Mesenchymal stem cell (in vitro differentiated cells and primary cell): ENCODE data around the gene CEP112.
A peak's percentile ranks its signal among the peaks of the same experiment; 100 is the strongest.

Source experiments
- DNase-seq: peaks from one replicate; pipeline ENCODE4 v3.0.0-alpha.2; 2013
- H2AFZ ChIP-seq: one replicate; pipeline ENCODE4 v1.6.1; 2013; ENCODE audit warnings: low read depth, mild to moderate bottlenecking, control low read depth, inconsistent platforms, low read length, moderate library complexity
- H2AK5ac ChIP-seq: 2 replicates; pipeline ENCODE4 v1.6.1; 2013; ENCODE audit warnings: low read length, moderate library complexity, mild to moderate bottlenecking, inconsistent platforms; ENCODE audit not compliant: severe bottlenecking
- H2BK120ac ChIP-seq: one replicate; pipeline ENCODE4 v1.6.1; 2013; ENCODE audit warnings: low read depth, mild to moderate bottlenecking, inconsistent platforms, low read length, moderate library complexity
- H2BK12ac ChIP-seq, 2 experiments: one replicate each; pipeline ENCODE4 v1.6.1; 2013; ENCODE audit warnings: inconsistent platforms in 2 of 2, low read length in 2 of 2, mild to moderate bottlenecking in 2 of 2, moderate library complexity in 2 of 2, control low read depth in 1 of 2
- H2BK15ac ChIP-seq: one replicate; pipeline ENCODE4 v1.6.1; 2013; ENCODE audit warnings: mild to moderate bottlenecking, low read depth, inconsistent platforms; ENCODE audit not compliant: poor library complexity, severe bottlenecking
- H2BK5ac ChIP-seq: 2 replicates; pipeline ENCODE4 v1.6.1; 2013; ENCODE audit warnings: low read depth, mild to moderate bottlenecking, low read length, control low read depth, inconsistent platforms; ENCODE audit not compliant: poor library complexity, severe bottlenecking
- H3K14ac ChIP-seq, 2 experiments: one replicate each; pipeline ENCODE4 v1.6.1; 2013; ENCODE audit warnings: inconsistent platforms in 2 of 2, low read length in 2 of 2, control low read depth in 1 of 2, mild to moderate bottlenecking in 1 of 2, moderate library complexity in 1 of 2
- H3K18ac ChIP-seq, 2 experiments: one replicate each; pipeline ENCODE4 v1.6.1; 2013; ENCODE audit warnings: inconsistent platforms in 2 of 2, low read length in 2 of 2, control low read depth in 1 of 2, low read depth in 1 of 2, mild to moderate bottlenecking in 1 of 2
- H3K23ac ChIP-seq, 2 experiments: one replicate each; pipeline ENCODE4 v1.6.1; 2013; ENCODE audit warnings: inconsistent platforms in 2 of 2, low read length in 2 of 2, mild to moderate bottlenecking in 2 of 2, moderate library complexity in 2 of 2, control low read depth in 1 of 2
- H3K27ac ChIP-seq: 2 replicates; pipeline ENCODE4 v1.5.1; 2013; ENCODE audit warnings: mild to moderate bottlenecking, moderate library complexity, low read length, control low read depth, inconsistent platforms; ENCODE audit not compliant: poor library complexity, severe bottlenecking
- H3K27me3 ChIP-seq, 2 experiments: 2 replicates each; pipeline versions ENCODE4 v1.6.1 to v1.7.0; 2013; ENCODE audit warnings: low read length in 2 of 2, mild to moderate bottlenecking in 2 of 2, moderate library complexity in 2 of 2, control low read depth in 1 of 2, inconsistent platforms in 1 of 2; ENCODE audit not compliant: control insufficient read depth in 1 of 2, insufficient read depth in 1 of 2
- H3K36me3 ChIP-seq, 2 experiments: 2 replicates each; pipeline versions ENCODE4 v1.6.1 to v1.7.0; 2013; ENCODE audit warnings: low read length in 2 of 2, control low read depth in 1 of 2, inconsistent platforms in 1 of 2, low read depth in 1 of 2, mild to moderate bottlenecking in 1 of 2; ENCODE audit not compliant: insufficient read depth in 2 of 2, control insufficient read depth in 1 of 2
- H3K4ac ChIP-seq, 2 experiments: one replicate each; pipeline ENCODE4 v1.6.1; 2013; ENCODE audit warnings: inconsistent platforms in 2 of 2, low read length in 2 of 2, mild to moderate bottlenecking in 2 of 2, moderate library complexity in 2 of 2, control low read depth in 1 of 2, low read depth in 1 of 2
- H3K4me1 ChIP-seq: 2 replicates; pipeline ENCODE4 v1.6.1; 2013; ENCODE audit warnings: low read depth, low read length, control low read depth; ENCODE audit not compliant: control insufficient read depth, insufficient read depth
- H3K4me2 ChIP-seq: 2 replicates; pipeline ENCODE4 v1.6.1; 2013; ENCODE audit warnings: low read length, mild to moderate bottlenecking, inconsistent platforms; ENCODE audit not compliant: poor library complexity, severe bottlenecking
- H3K4me3 ChIP-seq, 2 experiments: 2 replicates each; pipeline versions ENCODE4 v1.5.1 to v1.7.0; 2013; ENCODE audit warnings: low read length in 2 of 2, mild to moderate bottlenecking in 2 of 2, control low read depth in 1 of 2, low read depth in 1 of 2; ENCODE audit not compliant: insufficient read depth in 1 of 2
- H3K79me1 ChIP-seq: replicated peaks from 2 replicates; pipeline ENCODE4 v1.6.1; 2013; ENCODE audit warnings: mild to moderate bottlenecking, control low read depth, low read length, inconsistent platforms; ENCODE audit not compliant: poor library complexity, severe bottlenecking
- H3K9ac ChIP-seq: 2 replicates; pipeline ENCODE4 v1.7.0; 2013; ENCODE audit warnings: mild to moderate bottlenecking, low read length, moderate library complexity
- H3K9me3 ChIP-seq: 2 replicates; pipeline ENCODE4 v1.7.0; 2013; ENCODE audit warnings: mild to moderate bottlenecking, low read length; ENCODE audit not compliant: control insufficient read depth
- H4K8ac ChIP-seq: one replicate; pipeline ENCODE4 v1.6.1; 2013; ENCODE audit warnings: inconsistent platforms, mild to moderate bottlenecking, low read length, moderate library complexity
- H4K91ac ChIP-seq: one replicate; pipeline ENCODE4 v1.6.1; 2013; ENCODE audit warnings: mild to moderate bottlenecking, low read length, inconsistent platforms
- WGBS: methylation state at CpG from one replicate; pipeline ENCODE4 v1.1.7; 2013; ENCODE audit warnings: mixed read lengths; 5-methylcytosine and 5-hydroxymethylcytosine counted together

The CEP112 gene

GRCh38 chr17:65886315-65887245 is 305.4 kb downstream of the CEP112 start:
- Histone ChIP-seq H3K27me3 (no peaks in the 10 kb centered on the region), H3K9me3 (no peaks in the 10 kb centered on the region), H4K8ac (no peak overlapping the region), H3K79me1 (no peaks in the 10 kb centered on the region), H3K4ac (no peak overlapping the region), H3K27ac (no peak overlapping the region), H3K23ac (no peak overlapping the region), H4K91ac (no peak overlapping the region), H3K18ac (no peak overlapping the region), H2AFZ (no peak overlapping the region), H3K4me3 (peak overlapping the region in 1 of 2 experiments; percentile 3), H2BK12ac (no peak overlapping the region), H2BK120ac (no peak overlapping the region), H3K14ac (no peak overlapping the region), H3K4me2 (no peak overlapping the region), H2BK15ac (no peak overlapping the region), H2BK5ac (no peak overlapping the region), H2AK5ac (no peak overlapping the region), H3K9ac (peak overlapping the region; percentile 42), H3K36me3 (no peaks in the 10 kb centered on the region), H3K4me1 (no peaks in the 10 kb centered on the region)
- WGBS: 100% methylated on average over 2 of the region's 6 CpGs
- no peak for DNase-seq

- H3K9ac ChIP-seq: peak overlapping the region; percentile 42
- no peak overlapping the region for H2BK12ac ChIP-seq
- H3K36me3 ChIP-seq: no peaks in the 10 kb centered on the region
- no peak overlapping the region for H3K18ac ChIP-seq
- no peak overlapping the region for H3K23ac ChIP-seq
- H2BK120ac ChIP-seq: no peak overlapping the region
- H3K4me2 ChIP-seq: no peak overlapping the region
- H3K79me1 ChIP-seq: no peaks in the 10 kb centered on the region
- H3K4me3 ChIP-seq: peak overlapping the region in 1 of 2 experiments; percentile 3
- H3K9me3 ChIP-seq: no peaks in the 10 kb centered on the region
- DNase-seq: no peak
- H3K4ac ChIP-seq: no peak overlapping the region
- H4K8ac ChIP-seq: no peak overlapping the region
- H3K14ac ChIP-seq: no peak overlapping the region
- no peaks in the 10 kb centered on the region for H3K27me3 ChIP-seq
- no peak overlapping the region for H3K27ac ChIP-seq
- no peaks in the 10 kb centered on the region for H3K4me1 ChIP-seq
- H2BK15ac ChIP-seq: no peak overlapping the region
- no peak overlapping the region for H2AFZ ChIP-seq
- no peak overlapping the region for H4K91ac ChIP-seq
- no peak overlapping the region for H2AK5ac ChIP-seq
- no peak overlapping the region for H2BK5ac ChIP-seq
- WGBS: 99% methylated on average over 5 of the region's 6 CpGs
Measured at GRCh38 chr17:65885541-65886312, 306.2 kb downstream of the CEP112 start.

- Histone ChIP-seq H3K79me1 (no peaks in the 10 kb centered on the region), H4K91ac (no peak overlapping the region), H3K4me3 (no peak overlapping the region), H4K8ac (no peak overlapping the region), H3K23ac (peak overlapping the region in 1 of 2 experiments; percentile 70), H3K4ac (no peak overlapping the region), H2BK15ac (no peak overlapping the region), H3K9ac (no peak overlapping the region), H2AFZ (no peak overlapping the region), H3K4me2 (no peak overlapping the region), H3K14ac (no peak overlapping the region), H2BK12ac (no peak overlapping the region), H2BK120ac (no peak overlapping the region), H3K27ac (no peak overlapping the region), H2AK5ac (no peak overlapping the region), H3K36me3 (no peaks in the 10 kb centered on the region), H3K18ac (no peak overlapping the region), H3K4me1 (no peaks in the 10 kb centered on the region), H2BK5ac (no peak overlapping the region), H3K9me3 (peaks cover 7% of the 10 kb centered on the region), H3K27me3 (no peaks in the 10 kb centered on the region)
- 44% methylated on average over 3 of the region's 4 CpGs for WGBS
- no peak for DNase-seq
Measured at GRCh38 chr17:65876985-65877384, 314.9 kb downstream of the CEP112 start.

GRCh38 chr17:65868881-65869280 is 323.1 kb downstream of the CEP112 start:
- no peak for DNase-seq
- H2AK5ac ChIP-seq: no peak overlapping the region
- no peak overlapping the region for H3K18ac ChIP-seq
- no peaks in the 10 kb centered on the region for H3K9me3 ChIP-seq
- H3K23ac ChIP-seq: no peak overlapping the region
- no peak overlapping the region for H3K4ac ChIP-seq
- 71% methylated on average over 1 of the region's 3 CpGs for WGBS
- no peak overlapping the region for H2BK120ac ChIP-seq
- no peak overlapping the region for H3K4me3 ChIP-seq
- peaks cover 0 to 10% of the 10 kb centered on the region in 2 experiments for H3K36me3 ChIP-seq
- H4K91ac ChIP-seq: no peak overlapping the region
- H3K27me3 ChIP-seq: no peaks in the 10 kb centered on the region
- no peak overlapping the region for H4K8ac ChIP-seq
- H2BK12ac ChIP-seq: no peak overlapping the region
- H3K4me2 ChIP-seq: no peak overlapping the region
- H3K27ac ChIP-seq: no peak overlapping the region
- no peak overlapping the region for H3K14ac ChIP-seq
- H2BK15ac ChIP-seq: no peak overlapping the region
- no peak overlapping the region for H2AFZ ChIP-seq
- H3K79me1 ChIP-seq: no peaks in the 10 kb centered on the region
- H3K9ac ChIP-seq: no peak overlapping the region
- H3K4me1 ChIP-seq: no peaks in the 10 kb centered on the region
- H2BK5ac ChIP-seq: no peak overlapping the region
